Activated CD4-positive, alpha-beta T cell treated with anti-CD3 and anti-CD28 coated beads for 48 hours (primary cell): Measurements from ENCODE around the gene GALNT9.

Experiments
- DNase-seq: peaks from one replicate; pipeline ENCODE4 v3.0.0-alpha.2; 2020

GALNT9 gene

GRCh38 chr12:132178801-132179401, 150.5 kb downstream of the GALNT9 start:
- peak; percentile 58 for DNase-seq

- DNase-seq = no peak
Observed at GRCh38 chr12:132178316-132178715, 151.1 kb downstream of the GALNT9 start.

- no peak for DNase-seq
Observed at GRCh38 chr12:132176920-132177551, 152.4 kb downstream of the GALNT9 start.

GRCh38 chr12:132176385-132176919, 152.9 kb downstream of the GALNT9 start:
- no peak for DNase-seq

- DNase-seq = no peak
Observed at GRCh38 chr12:132175496-132176384, 153.6 kb downstream of the GALNT9 start.

GRCh38 chr12:132174839-132175490, 154.4 kb downstream of the GALNT9 start:
- no peak for DNase-seq

- DNase-seq = no peak
Observed at GRCh38 chr12:132174015-132174838, 155.2 kb downstream of the GALNT9 start.

- DNase-seq = no peak
Observed at GRCh38 chr12:132173135-132174014, 156.0 kb downstream of the GALNT9 start.

- no peak for DNase-seq
Observed at GRCh38 chr12:132172619-132173018, 156.8 kb downstream of the GALNT9 start.

GRCh38 chr12:132171968-132172521, 157.3 kb downstream of the GALNT9 start:
- no peak for DNase-seq

- DNase-seq = no peak
Observed at GRCh38 chr12:132171293-132171967, 158.0 kb downstream of the GALNT9 start.

GRCh38 chr12:132170637-132171292, 158.6 kb downstream of the GALNT9 start:
- DNase-seq = no peak

- no peak for DNase-seq
Observed at GRCh38 chr12:132170094-132170636, 159.2 kb downstream of the GALNT9 start.

- no peak for DNase-seq
Observed at GRCh38 chr12:132169376-132169775, 160.0 kb downstream of the GALNT9 start.

- DNase-seq = no peak
Observed at GRCh38 chr12:132168311-132169031, 160.9 kb downstream of the GALNT9 start.

- DNase-seq = peak; percentile 54
Observed at GRCh38 chr12:132167611-132168310, 161.6 kb downstream of the GALNT9 start.

GRCh38 chr12:132166801-132167591, 162.4 kb downstream of the GALNT9 start:
- no peak for DNase-seq
